Measurements from ENCODE around the gene STK32C.

GRCh38 chr10:132296666-132297443 lies 10.9 kb downstream of the STK32C start:
- TF ChIP-seq CTCF (IDR thresholded peaks at IDR 0.05) = no peak
- no peak for TF ChIP-seq POLR2A (IDR thresholded peaks at IDR 0.05)
